BLaER1 treated with 17β-estradiol and CSF1 and Interleukin-3, amounts not matched to agents 10 nM and 100 nM (cell line): ENCODE results near the gene ZNF664.

Experiments used
- H3K27ac ChIP-seq, 11 experiments: shearing (Covaris generic); formaldehyde crosslinking; 2 replicates each; pipeline ENCODE4 v1.8.1; 2022
- H3K27me3 ChIP-seq, 11 experiments: shearing (Covaris generic); formaldehyde crosslinking; 2 replicates each; pipeline ENCODE4 v1.8.1; 2022
- H3K36me3 ChIP-seq, 11 experiments: shearing (Covaris generic); formaldehyde crosslinking; 2 replicates each; pipeline ENCODE4 v1.8.1; 2022
- H3K4me1 ChIP-seq, 10 experiments: shearing (Covaris generic); formaldehyde crosslinking; 2 replicates each; pipeline ENCODE4 v1.8.1; 2022
- H3K4me2 ChIP-seq, 11 experiments: shearing (Covaris generic); formaldehyde crosslinking; 2 replicates each; pipeline ENCODE4 v1.8.1; 2022
- H3K4me3 ChIP-seq, 10 experiments: shearing (Covaris generic); formaldehyde crosslinking; 2 replicates each; pipeline ENCODE4 v1.8.1; 2022
- H3K9ac ChIP-seq, 11 experiments: shearing (Covaris generic); formaldehyde crosslinking; 2 replicates each; pipeline ENCODE4 v1.8.1; 2022
- H3K9me3 ChIP-seq, 11 experiments: shearing (Covaris generic); formaldehyde crosslinking; replicated peaks in 1 of 11; 2 replicates each; pipeline ENCODE4 v1.8.1; 2022
- H4K20me1 ChIP-seq, 11 experiments: shearing (Covaris generic); formaldehyde crosslinking; 2 replicates each; pipeline ENCODE4 v1.8.1; 2022
- Cebpa-rat ChIP-seq, 11 experiments: shearing (Covaris generic); IDR thresholded peaks; 2 replicates each; pipeline ENCODE4 v1.8.1; 2022

The ZNF664 gene

DNA sequence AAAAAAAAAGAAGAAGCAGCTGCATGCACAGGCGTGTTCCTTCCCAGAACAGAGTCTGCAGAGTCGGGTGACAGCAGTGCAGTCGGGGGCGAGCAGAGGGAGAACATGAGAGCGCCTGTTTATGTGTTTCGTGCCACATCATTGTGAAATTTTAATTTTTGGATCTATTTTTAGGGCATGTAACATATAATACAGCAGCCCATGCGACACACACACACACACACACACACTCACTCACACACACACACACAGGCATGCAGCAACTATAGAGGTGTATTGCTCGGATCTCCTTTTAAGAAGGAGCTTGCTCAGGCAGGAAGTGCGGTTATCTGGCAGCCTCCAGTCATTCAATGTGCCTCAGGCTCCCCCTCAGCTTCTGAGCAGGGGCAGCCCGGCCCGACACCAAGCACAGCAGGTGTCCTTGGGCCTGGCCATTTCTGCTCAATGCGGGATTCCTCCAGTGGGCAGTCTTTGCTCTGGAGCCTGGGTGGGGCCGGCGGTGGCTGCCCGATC is 71.8 kb downstream of the ZNF664 start:
- H3K4me3 ChIP-seq, result no peak overlapping the region
- no peaks in the 10 kb centered on the region for H4K20me1 ChIP-seq
- no peak overlapping the region for H3K9ac ChIP-seq
- H3K9me3 ChIP-seq, result peaks cover 38 to 49% (median 42%) of the 10 kb centered on the region in 11 experiments
- H3K4me1 ChIP-seq, result peaks cover 6 to 15% (median 7%) of the 10 kb centered on the region in 10 experiments
- no peak for TF ChIP-seq Cebpa-rat (IDR thresholded peaks at IDR 0.05)
- H3K36me3 ChIP-seq, result peaks cover 0 to 16% (median 4%) of the 10 kb centered on the region in 11 experiments; a peak in 7 of 22 replicates
- no peaks in the 10 kb centered on the region for H3K27me3 ChIP-seq
- no peak overlapping the region for H3K27ac ChIP-seq
- H3K4me2 ChIP-seq, result peak overlapping the region in 1 of 11 experiments; percentile 12; a peak in 1 of 22 replicates

DNA sequence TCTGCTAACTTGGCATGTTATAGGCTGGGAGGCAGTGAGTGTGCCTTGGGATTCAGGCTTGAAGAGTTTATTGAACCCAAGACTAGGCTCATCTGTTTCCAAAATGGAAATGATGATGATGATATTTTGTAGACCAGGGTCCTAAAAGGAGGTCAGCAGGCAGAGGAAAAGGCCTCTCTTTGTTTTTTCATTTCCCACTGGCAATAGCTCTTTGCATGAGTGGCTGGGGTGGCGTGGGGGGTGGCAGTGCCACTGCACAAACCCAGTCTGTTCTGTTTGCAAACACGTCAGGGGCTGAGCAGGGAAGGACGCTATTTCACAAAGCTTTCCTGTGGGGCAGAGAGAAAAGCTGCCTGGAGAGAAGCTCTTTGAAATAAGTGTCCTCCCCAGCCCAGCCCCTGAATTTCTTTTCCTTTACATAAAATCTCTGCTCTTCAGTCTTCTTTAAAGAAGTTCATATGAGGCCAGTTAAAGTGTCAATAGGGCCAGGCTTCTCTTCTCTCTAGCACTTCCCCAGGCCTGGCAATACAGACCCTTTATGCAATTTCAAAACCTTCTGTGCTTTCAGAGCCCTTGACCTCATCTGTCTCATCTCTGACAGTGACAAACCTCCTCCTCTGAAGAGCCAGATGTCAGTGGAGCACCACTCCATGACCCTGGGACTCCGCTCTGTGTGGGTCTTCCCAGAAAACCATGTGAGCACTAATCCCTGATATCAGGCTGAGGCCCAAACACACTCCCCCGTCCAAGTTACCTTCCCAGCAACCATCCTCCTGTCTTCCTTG is 72.8 kb downstream of the ZNF664 start:
- Histone ChIP-seq H3K9me3 (peaks cover 38 to 51% (median 44%) of the 10 kb centered on the region in 11 experiments), H3K4me3 (no peak overlapping the region), H3K9ac (no peak overlapping the region), H3K27me3 (no peaks in the 10 kb centered on the region), H3K4me2 (no peak overlapping the region), H4K20me1 (no peaks in the 10 kb centered on the region), H3K27ac (no peak overlapping the region), H3K4me1 (peaks cover 0 to 5% (median 0%) of the 10 kb centered on the region in 10 experiments; a peak in 1 of 20 replicates), H3K36me3 (peaks cover 0 to 16% (median 4%) of the 10 kb centered on the region in 11 experiments; a peak in 7 of 22 replicates)
- no peak for TF ChIP-seq Cebpa-rat (IDR thresholded peaks at IDR 0.05)

DNA sequence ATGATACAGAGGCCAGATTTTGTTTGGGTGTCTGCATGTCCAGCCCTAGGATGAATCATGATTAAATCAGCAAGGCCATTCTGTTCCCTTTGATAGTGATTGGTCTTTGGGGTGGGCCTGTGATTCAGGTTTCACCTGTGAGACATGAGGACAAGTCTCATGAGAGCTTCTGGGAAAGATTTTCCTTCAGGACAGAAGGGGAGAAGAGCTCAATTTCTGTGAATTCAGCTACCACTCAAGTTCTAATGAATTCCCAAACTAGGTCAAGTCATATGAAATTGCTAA is 73.4 kb downstream of the ZNF664 start:
- H4K20me1 ChIP-seq, result no peaks in the 10 kb centered on the region
- no peak for TF ChIP-seq Cebpa-rat (IDR thresholded peaks at IDR 0.05)
- H3K27ac ChIP-seq, result no peak overlapping the region
- H3K9ac ChIP-seq, result no peak overlapping the region
- H3K36me3 ChIP-seq, result peaks cover 0 to 16% (median 4%) of the 10 kb centered on the region in 11 experiments; a peak in 7 of 22 replicates
- H3K27me3 ChIP-seq, result no peaks in the 10 kb centered on the region
- no peak overlapping the region for H3K4me2 ChIP-seq
- peaks cover 38 to 51% (median 44%) of the 10 kb centered on the region in 11 experiments for H3K9me3 ChIP-seq
- H3K4me1 ChIP-seq, result peaks cover 0 to 5% (median 0%) of the 10 kb centered on the region in 10 experiments; a peak in 1 of 20 replicates
- H3K4me3 ChIP-seq, result no peak overlapping the region

DNA sequence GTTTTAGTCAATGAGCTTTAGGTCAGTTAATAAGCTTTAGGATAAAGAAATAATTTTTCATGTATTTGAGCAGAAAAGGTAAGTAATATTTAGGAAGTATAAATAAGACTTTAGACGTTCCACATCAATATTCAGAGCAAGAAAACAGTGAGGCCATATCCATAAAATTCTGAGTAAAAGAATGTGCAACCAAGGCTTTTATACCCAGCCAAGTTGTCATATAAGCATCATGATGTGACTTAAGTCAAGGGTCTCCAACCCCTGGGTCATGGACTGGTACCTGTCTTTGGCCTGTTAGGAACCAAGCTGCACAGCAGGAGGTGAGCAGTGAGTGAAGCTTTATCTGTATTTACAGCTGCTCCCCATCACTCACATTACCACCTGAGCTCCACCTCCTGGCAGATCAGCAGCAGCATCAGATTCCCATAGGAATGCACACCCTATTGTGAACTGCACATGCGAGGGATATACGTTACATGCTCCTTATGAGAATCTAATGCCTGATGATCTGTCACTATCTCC is 74.1 kb downstream of the ZNF664 start:
- Histone ChIP-seq H3K4me1 (0 out of 20 replicates have a peak, but pooled peaks cover 0 to 5% (median 0%) of the 10 kb centered on the region in 10 experiments), H3K4me2 (no peak overlapping the region), H3K9me3 (peaks cover 38 to 51% (median 44%) of the 10 kb centered on the region in 11 experiments)

DNA sequence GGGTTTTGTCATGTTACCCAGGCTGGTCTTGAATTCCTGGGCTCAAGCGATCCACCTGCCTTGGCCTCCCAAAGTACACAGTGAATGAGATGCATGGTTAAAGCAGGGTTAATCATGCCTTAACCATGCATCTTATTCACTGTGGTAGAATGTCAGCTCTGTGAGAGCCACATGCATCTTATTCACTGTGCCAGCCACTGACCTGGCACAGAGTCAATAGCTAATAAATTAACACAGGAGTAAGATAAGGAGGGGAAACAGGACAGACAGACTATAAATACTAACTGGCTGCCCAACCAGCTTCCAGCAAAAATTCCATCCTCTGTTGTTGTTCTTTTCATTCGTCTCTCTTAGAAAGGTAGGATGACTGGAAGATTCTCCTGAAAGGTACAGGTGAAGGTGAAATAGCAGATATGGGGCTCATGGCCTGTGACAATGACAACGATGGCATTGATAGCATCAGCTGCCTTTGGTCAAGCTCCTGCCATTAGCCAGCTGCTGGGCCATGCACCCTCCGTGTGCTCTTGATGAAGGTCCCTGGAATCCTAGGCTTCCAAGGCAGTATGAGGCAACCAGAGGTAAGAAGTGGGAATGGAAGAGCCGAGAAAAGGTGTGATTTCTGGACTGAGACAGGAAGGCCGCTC is 76.6 kb downstream of the ZNF664 start:
- TF ChIP-seq Cebpa-rat (IDR thresholded peaks at IDR 0.05), result no peak
- Histone ChIP-seq H3K36me3 (peaks cover 0 to 16% (median 4%) of the 10 kb centered on the region in 11 experiments; a peak in 7 of 22 replicates), H4K20me1 (no peaks in the 10 kb centered on the region), H3K9ac (no peak overlapping the region), H3K27me3 (no peaks in the 10 kb centered on the region), H3K4me3 (no peak overlapping the region), H3K4me2 (no peak overlapping the region), H3K27ac (no peak overlapping the region), H3K9me3 (peaks cover 38 to 51% (median 44%) of the 10 kb centered on the region in 11 experiments), H3K4me1 (peaks cover 4 to 13% (median 9%) of the 10 kb centered on the region in 10 experiments; a peak in 14 of 20 replicates)

More for the DNA sequence above, 74.1 kb downstream of the ZNF664 start:
- no peak for TF ChIP-seq Cebpa-rat (IDR thresholded peaks at IDR 0.05)
- H4K20me1 ChIP-seq, result no peaks in the 10 kb centered on the region
- H3K27ac ChIP-seq, result no peak overlapping the region
- no peak overlapping the region for H3K9ac ChIP-seq
- H3K4me3 ChIP-seq, result peak overlapping the region in 1 of 10 experiments; percentile 15; a peak in 1 of 20 replicates
- no peaks in the 10 kb centered on the region for H3K27me3 ChIP-seq
- peaks cover 0 to 16% (median 4%) of the 10 kb centered on the region in 11 experiments; a peak in 7 of 22 replicates for H3K36me3 ChIP-seq

DNA sequence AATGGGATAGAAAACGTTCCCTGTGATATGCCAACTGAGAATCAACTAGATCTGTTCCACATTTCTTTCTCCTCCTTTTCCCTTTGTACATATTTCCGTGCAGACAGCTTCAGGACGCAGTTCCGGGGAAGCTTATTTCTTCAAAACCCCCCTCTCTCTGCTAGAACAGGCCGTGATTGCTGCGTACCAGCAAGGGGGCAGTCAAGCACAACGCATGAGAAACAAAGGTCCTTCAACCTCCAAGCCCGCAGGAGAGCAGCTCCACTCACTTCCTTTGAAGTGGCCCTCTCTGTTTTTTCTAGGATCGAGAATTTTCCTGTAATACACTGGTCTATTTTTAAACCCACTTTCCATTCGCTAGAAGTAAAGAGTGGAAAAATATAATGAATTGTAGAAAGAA is 80.8 kb downstream of the ZNF664 start:
- H3K4me1 ChIP-seq, result peaks cover 0 to 13% (median 9%) of the 10 kb centered on the region in 10 experiments; a peak in 14 of 20 replicates
- no peaks in the 10 kb centered on the region for H4K20me1 ChIP-seq
- TF ChIP-seq Cebpa-rat (IDR thresholded peaks at IDR 0.05), result no peak
- peak overlapping the region in 10 of 11 experiments; percentile 12 to 52 (median 40); a peak in 18 of 22 replicates for H3K4me2 ChIP-seq
- peaks cover 7 to 16% (median 12%) of the 10 kb centered on the region in 11 experiments for H3K9me3 ChIP-seq
- H3K27me3 ChIP-seq, result no peaks in the 10 kb centered on the region
- peaks cover 0 to 4% (median 0%) of the 10 kb centered on the region in 11 experiments; a peak in 1 of 22 replicates for H3K36me3 ChIP-seq
- no peak overlapping the region for H3K9ac ChIP-seq
- no peak overlapping the region for H3K27ac ChIP-seq
- no peak overlapping the region for H3K4me3 ChIP-seq

DNA sequence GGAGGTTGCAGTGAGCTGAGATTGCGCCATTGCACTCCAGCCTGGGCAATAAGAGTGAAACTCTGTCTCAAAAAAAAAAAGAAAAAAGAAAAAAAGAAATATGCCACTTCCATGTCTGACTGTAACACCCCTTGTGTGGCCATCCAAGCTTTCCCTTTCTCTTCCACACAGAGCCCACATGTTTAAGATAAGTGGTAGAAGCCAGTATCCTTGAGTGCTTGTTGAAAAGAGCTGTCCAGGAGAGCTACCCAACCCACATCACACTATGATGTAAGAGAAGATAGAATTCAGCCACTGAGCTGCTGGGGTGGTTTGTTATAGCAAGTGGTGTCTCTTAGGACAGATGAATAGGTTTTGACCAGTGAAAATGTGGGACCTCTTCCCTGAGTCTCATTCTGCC is 82.1 kb downstream of the ZNF664 start:
- H3K27me3 ChIP-seq, result no peaks in the 10 kb centered on the region
- H3K4me2 ChIP-seq, result no peak overlapping the region
- H3K9ac ChIP-seq, result no peak overlapping the region
- H4K20me1 ChIP-seq, result no peaks in the 10 kb centered on the region
- H3K36me3 ChIP-seq, result no peaks in the 10 kb centered on the region
- H3K4me1 ChIP-seq, result peaks cover 0 to 13% (median 9%) of the 10 kb centered on the region in 10 experiments; a peak in 14 of 20 replicates
- H3K9me3 ChIP-seq, result peaks cover 0 to 5% (median 0%) of the 10 kb centered on the region in 11 experiments; a peak in 2 of 22 replicates
- H3K27ac ChIP-seq, result no peak overlapping the region
- no peak for TF ChIP-seq Cebpa-rat (IDR thresholded peaks at IDR 0.05)
- no peak overlapping the region for H3K4me3 ChIP-seq

DNA sequence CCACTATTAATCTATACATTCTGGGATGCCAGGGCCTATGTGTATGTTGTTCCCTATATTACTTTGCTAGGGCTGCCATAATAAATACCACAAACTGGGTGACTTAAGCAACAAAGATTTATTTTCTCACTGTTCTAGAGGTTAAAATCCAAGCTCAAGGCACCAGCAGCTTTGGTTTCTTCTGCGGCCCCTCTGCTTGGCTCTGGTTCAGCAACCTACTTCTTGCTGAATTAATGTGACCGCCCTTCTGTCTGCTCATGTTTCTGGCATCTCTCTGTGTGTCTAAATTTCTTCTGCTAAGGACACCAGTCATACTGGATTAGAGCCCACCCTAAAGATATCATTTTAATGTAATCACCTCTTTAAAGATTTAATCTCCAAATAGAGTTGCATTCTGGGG is 84.7 kb downstream of the ZNF664 start:
- no peak overlapping the region for H3K4me2 ChIP-seq
- peaks cover 0 to 13% (median 9%) of the 10 kb centered on the region in 10 experiments; a peak in 14 of 20 replicates for H3K4me1 ChIP-seq
- no peak overlapping the region for H3K4me3 ChIP-seq
- no peak overlapping the region for H3K27ac ChIP-seq
- H3K36me3 ChIP-seq, result no peaks in the 10 kb centered on the region
- peaks cover 0 to 8% (median 0%) of the 10 kb centered on the region in 11 experiments; a peak in 2 of 22 replicates for H3K9me3 ChIP-seq
- no peaks in the 10 kb centered on the region for H4K20me1 ChIP-seq
- H3K27me3 ChIP-seq, result no peaks in the 10 kb centered on the region
- H3K9ac ChIP-seq, result no peak overlapping the region
- no peak for TF ChIP-seq Cebpa-rat (IDR thresholded peaks at IDR 0.05)

DNA sequence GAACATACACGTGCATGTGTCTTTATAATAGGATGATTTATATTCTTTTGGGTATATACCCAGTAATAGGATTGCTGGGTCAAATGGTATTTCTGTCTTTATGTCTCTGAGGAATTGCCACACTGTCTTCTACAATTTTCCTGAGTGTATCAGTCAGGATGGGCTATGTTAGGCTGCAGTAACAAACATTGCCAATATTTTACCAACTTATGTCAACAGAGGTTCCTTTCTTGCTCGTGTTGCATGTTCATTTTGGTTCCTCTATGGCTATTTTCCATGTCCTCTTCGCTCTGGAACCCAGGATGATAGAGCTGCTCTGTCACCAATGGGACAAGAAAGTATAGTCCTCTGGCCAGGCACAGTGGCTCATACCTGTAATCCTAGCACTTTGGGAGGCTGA is 86.7 kb downstream of the ZNF664 start:
- TF ChIP-seq Cebpa-rat (IDR thresholded peaks at IDR 0.05), result no peak
- H3K9ac ChIP-seq, result no peak overlapping the region
- H3K36me3 ChIP-seq, result no peaks in the 10 kb centered on the region
- H3K4me2 ChIP-seq, result no peak overlapping the region
- H4K20me1 ChIP-seq, result no peaks in the 10 kb centered on the region
- peaks cover 0 to 8% (median 0%) of the 10 kb centered on the region in 11 experiments; a peak in 2 of 22 replicates for H3K9me3 ChIP-seq
- H3K4me1 ChIP-seq, result no peaks in the 10 kb centered on the region
- no peak overlapping the region for H3K4me3 ChIP-seq
- no peak overlapping the region for H3K27ac ChIP-seq
- H3K27me3 ChIP-seq, result no peaks in the 10 kb centered on the region
